Glutamatergic neuron (in vitro differentiated cells): Measurements from ENCODE around the gene PSENEN. TPM values are rescaled to one million over a fixed set of nuclear protein-coding genes. Genes with fewer than 3 reads are reported as not detected.

ENCODE experiments used
- DNase-seq: peaks from one replicate; pipeline ENCODE4 v3.0.0; 2022
- H3K27ac Mint-ChIP-seq: one replicate; pipeline ENCODE4 v1.8.0; 2020; ENCODE audit warnings: mild to moderate bottlenecking, mixed read lengths, inconsistent platforms; ENCODE audit not compliant: unreplicated experiment
- H3K27me3 Mint-ChIP-seq: one replicate; pipeline ENCODE4 v1.8.0; 2020; ENCODE audit warnings: mild to moderate bottlenecking, moderate library complexity, mixed read lengths, inconsistent platforms; ENCODE audit not compliant: unreplicated experiment
- H3K36me3 Mint-ChIP-seq: one replicate; pipeline ENCODE4 v1.8.0; 2020; ENCODE audit warnings: mild to moderate bottlenecking, mixed read lengths, inconsistent platforms; ENCODE audit not compliant: unreplicated experiment
- H3K4me1 Mint-ChIP-seq: one replicate; pipeline ENCODE4 v1.8.0; 2020; ENCODE audit warnings: mild to moderate bottlenecking, low read depth, mixed read lengths, inconsistent platforms; ENCODE audit not compliant: unreplicated experiment
- H3K4me3 Mint-ChIP-seq: one replicate; pipeline ENCODE4 v1.8.0; 2020; ENCODE audit warnings: mild to moderate bottlenecking, mixed read lengths, inconsistent platforms; ENCODE audit not compliant: unreplicated experiment
- H3K9me3 Mint-ChIP-seq: one replicate; pipeline ENCODE4 v1.8.0; 2020; ENCODE audit warnings: mild to moderate bottlenecking, moderate library complexity, mixed read lengths, inconsistent platforms; ENCODE audit not compliant: unreplicated experiment
- total RNA-seq: library from RNA; stranded (reverse); fragmentation: NEBNext Ultra II Directional; extraction: Animal tissue kit (Norgen Biotek cat#: 25700); gene quantifications from one replicate; pipeline ENCODE4 v1.2.1, GENCODE V29; 2021; ENCODE audit not compliant: unreplicated experiment
- TF ChIP-seq, protein P1 (sequence below): fragments of 200-600 bp; sonication (generic); IDR thresholded peaks from one replicate; pipeline ENCODE4 v1.5.0; 2021; ENCODE audit not compliant: partially characterized antibody, unreplicated experiment

PSENEN gene
- total RNA-seq, 1 donor from 2014 or later: 109 TPM

DNA sequence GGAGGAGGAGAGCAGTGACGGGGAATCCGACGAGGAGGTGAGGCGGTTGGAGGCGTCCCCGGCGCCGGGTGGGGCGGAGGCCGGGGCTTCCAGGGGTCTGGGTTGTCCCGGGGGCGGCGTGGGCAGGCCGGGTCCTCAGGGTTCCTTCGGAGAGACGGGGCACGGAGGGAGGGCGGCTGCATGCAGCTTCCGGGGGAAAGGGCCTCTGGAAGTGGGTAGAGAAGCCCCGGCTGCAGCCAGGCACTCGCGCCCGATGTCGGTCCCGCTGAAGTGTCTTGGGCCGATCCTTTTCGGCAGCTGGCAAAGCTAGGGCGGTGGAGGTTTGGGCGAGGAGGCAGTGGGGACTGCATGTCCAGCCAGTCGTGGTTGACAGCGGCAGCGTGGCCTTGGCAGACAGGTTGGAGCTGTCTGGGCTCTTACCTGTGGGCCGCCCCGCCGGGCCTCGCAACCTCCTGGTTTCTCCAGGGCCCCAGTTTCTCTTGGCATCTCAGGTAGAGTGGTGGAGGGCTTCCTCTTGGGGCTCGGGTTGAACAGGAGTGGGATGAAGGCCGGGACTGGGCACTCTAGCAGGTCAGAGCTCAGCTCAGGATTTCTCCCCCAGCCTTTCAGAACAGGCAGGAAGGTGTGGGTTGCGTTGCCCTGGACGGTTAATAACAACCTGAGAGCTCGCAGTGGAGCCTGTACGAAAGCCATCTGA lies 27.0 kb upstream of the PSENEN start:
- peak; percentile 56 for DNase-seq
- TF ChIP-seq, protein P1, sequence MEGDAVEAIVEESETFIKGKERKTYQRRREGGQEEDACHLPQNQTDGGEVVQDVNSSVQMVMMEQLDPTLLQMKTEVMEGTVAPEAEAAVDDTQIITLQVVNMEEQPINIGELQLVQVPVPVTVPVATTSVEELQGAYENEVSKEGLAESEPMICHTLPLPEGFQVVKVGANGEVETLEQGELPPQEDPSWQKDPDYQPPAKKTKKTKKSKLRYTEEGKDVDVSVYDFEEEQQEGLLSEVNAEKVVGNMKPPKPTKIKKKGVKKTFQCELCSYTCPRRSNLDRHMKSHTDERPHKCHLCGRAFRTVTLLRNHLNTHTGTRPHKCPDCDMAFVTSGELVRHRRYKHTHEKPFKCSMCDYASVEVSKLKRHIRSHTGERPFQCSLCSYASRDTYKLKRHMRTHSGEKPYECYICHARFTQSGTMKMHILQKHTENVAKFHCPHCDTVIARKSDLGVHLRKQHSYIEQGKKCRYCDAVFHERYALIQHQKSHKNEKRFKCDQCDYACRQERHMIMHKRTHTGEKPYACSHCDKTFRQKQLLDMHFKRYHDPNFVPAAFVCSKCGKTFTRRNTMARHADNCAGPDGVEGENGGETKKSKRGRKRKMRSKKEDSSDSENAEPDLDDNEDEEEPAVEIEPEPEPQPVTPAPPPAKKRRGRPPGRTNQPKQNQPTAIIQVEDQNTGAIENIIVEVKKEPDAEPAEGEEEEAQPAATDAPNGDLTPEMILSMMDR: no peak
- Mint-ChIP-seq H3K27ac (peak overlapping the region; percentile 64), H3K9me3 (peaks cover 9% of the 10 kb centered on the region), H3K4me3 (peak overlapping the region; percentile 90), H3K27me3 (peaks cover 12% of the 10 kb centered on the region), H3K4me1 (peaks cover 16% of the 10 kb centered on the region), H3K36me3 (peaks cover 4% of the 10 kb centered on the region)

DNA sequence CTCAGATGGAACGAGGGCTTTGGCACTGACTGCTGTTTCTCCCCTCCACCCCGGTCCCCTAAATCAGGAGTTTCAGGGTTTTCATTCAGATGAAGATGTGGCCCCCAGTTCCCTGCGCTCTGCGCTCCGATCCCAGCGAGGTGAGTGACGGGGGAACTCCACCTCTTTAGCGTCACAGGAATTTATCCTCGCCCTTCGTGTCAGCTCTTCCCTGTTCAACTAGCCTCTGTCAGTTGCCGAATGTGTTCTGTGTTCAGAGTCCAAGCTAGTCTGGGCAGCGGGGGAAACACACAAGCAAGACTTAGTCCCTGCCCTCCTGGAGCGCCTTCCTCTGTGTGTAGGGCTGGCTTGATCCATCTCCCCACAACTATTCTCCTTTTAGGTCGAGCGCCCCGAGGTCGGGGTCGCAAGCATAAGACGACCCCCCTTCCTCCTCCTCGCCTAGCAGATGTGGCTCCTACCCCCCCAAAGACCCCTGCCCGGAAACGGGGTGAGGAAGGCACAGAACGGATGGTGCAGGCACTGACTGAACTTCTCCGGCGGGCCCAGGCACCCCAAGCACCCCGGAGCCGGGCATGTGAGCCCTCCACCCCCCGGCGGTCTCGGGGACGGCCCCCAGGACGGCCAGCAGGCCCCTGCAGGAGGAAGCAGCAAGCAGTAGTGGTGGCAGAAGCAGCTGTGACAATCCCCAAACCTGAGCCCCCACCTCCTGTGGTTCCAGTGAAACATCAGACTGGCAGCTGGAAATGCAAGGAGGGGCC lies 25.9 kb upstream of the PSENEN start:
- DNase-seq: no peak
- TF ChIP-seq, protein P1: no peak
- H3K36me3 Mint-ChIP-seq: peaks cover 4% of the 10 kb centered on the region
- peaks cover 11% of the 10 kb centered on the region for H3K4me1 Mint-ChIP-seq
- peaks cover 12% of the 10 kb centered on the region for H3K9me3 Mint-ChIP-seq
- H3K27ac Mint-ChIP-seq: peak overlapping the region; percentile 64
- peaks cover 7% of the 10 kb centered on the region for H3K27me3 Mint-ChIP-seq
- peak overlapping the region; percentile 90 for H3K4me3 Mint-ChIP-seq

DNA sequence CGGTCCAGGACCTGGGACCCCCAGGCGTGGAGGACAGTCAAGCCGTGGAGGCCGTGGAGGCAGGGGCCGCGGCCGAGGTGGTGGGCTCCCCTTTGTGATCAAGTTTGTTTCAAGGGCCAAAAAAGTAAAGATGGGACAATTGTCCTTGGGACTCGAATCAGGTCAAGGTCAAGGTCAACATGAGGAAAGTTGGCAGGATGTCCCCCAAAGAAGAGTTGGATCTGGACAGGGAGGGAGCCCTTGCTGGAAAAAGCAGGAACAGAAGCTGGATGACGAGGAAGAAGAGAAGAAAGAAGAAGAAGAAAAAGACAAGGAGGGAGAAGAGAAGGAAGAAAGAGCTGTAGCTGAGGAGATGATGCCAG lies 25.3 kb upstream of the PSENEN start:
- Mint-ChIP-seq H3K4me3 (peak overlapping the region; percentile 68), H3K36me3 (peaks cover 4% of the 10 kb centered on the region), H3K4me1 (peaks cover 7% of the 10 kb centered on the region)

DNA sequence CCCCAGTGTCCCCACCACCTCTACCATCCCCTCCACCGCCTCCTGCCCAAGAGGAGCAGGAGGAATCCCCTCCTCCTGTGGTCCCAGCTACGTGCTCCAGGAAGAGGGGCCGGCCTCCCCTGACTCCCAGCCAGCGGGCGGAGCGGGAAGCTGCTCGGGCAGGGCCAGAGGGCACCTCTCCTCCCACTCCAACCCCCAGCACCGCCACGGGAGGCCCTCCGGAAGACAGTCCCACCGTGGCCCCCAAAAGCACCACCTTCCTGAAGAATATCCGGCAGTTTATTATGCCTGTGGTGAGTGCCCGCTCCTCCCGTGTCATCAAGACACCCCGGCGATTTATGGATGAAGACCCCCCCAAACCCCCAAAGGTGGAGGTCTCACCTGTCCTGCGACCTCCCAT lies 24.8 kb upstream of the PSENEN start:
- Mint-ChIP-seq H3K27me3 (peaks cover 7% of the 10 kb centered on the region), H3K9me3 (peaks cover 12% of the 10 kb centered on the region), H3K4me1 (peaks cover 7% of the 10 kb centered on the region), H3K27ac (no peak overlapping the region), H3K4me3 (no peak overlapping the region), H3K36me3 (peaks cover 4% of the 10 kb centered on the region)
- DNase-seq: no peak
- TF ChIP-seq, protein P1: no peak

More for the DNA sequence above, 25.3 kb upstream of the PSENEN start:
- TF ChIP-seq, protein P1: no peak
- Mint-ChIP-seq H3K27me3 (peaks cover 7% of the 10 kb centered on the region), H3K9me3 (peaks cover 12% of the 10 kb centered on the region), H3K27ac (peak overlapping the region; percentile 62)
- DNase-seq: no peak

DNA sequence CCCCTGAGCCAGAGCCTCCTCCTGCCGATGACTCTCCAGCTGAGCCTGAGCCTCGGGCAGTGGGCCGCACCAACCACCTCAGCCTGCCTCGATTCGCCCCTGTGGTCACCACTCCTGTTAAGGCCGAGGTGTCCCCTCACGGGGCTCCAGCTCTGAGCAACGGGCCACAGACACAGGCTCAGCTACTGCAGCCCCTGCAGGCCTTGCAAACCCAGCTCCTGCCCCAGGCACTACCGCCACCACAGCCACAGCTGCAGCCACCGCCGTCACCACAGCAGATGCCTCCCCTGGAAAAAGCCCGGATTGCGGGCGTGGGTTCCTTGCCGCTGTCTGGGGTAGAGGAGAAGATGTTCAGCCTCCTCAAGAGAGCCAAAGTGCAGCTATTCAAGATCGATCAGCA lies 24.1 kb upstream of the PSENEN start:
- TF ChIP-seq, protein P1: no peak
- Mint-ChIP-seq H3K4me3 (no peak overlapping the region), H3K4me1 (peaks cover 5% of the 10 kb centered on the region), H3K9me3 (peaks cover 12% of the 10 kb centered on the region), H3K27ac (no peak overlapping the region), H3K36me3 (peaks cover 4% of the 10 kb centered on the region), H3K27me3 (peaks cover 7% of the 10 kb centered on the region)
- no peak for DNase-seq
